K562 (cell line): Measurements from ENCODE around the gene TTC39A. TPM values are rescaled to one million over a fixed set of nuclear protein-coding genes. Genes with fewer than 3 reads are reported as not detected.

Source experiments
- ATAC-seq: fragments of 200-7000 bp; cut with Tn5 transposase; 3 replicates; pipeline ENCODE4 v1.9.1; 2020; ENCODE audit warnings: moderate library complexity
- BruUV-seq: library from RNA; stranded (reverse); fragments of 400-500 nt; replicated peaks from 2 replicates; lab custom pipeline; 2021; lab: Mats Ljungman, UMichigan
- CTCF ChIA-PET: fragments of 300-600 bp; formaldehyde crosslinking; extraction: SDS; loops from one replicate; lab custom pipeline; 2021; ENCODE audit warnings: low intra/inter-chr PET ratio; lab: Yijun Ruan, JAX
- POLR2A ChIA-PET: fragments of 300-600, 350-650 bp; sonication (Branson Sonifier 250); formaldehyde crosslinking; extraction: SDS; loops from one replicate; lab custom pipeline; 2021; ENCODE audit warnings: antibody characterized with exemption, inconsistent platforms; lab: Yijun Ruan, JAX
- DNase-seq, 4 experiments: peaks; one replicate each; pipeline versions ENCODE4 v3.0.0 to v3.0.0-alpha.2; 2011 to 2018; ENCODE audit warnings: low spot score in 3 of 4, mixed read lengths in 3 of 4; ENCODE audit errors: extremely low read depth in 1 of 4
- FAIRE-seq: peaks from 2 replicates; lab custom pipeline; 2011; peaks lifted over from hg19 to GRCh38; lab: Jason Lieb, UNC
- H2AFZ ChIP-seq: 2 replicates; pipeline ENCODE4 v1.6.0; 2011; ENCODE audit warnings: low read depth, low read length, control low read depth, inconsistent platforms
- H3K27ac ChIP-seq: fragments of 200-600 bp; 3 replicates; pipeline ENCODE4 v1.8.0; 2011; ENCODE audit warnings: low read depth, mild to moderate bottlenecking, control low read depth, inconsistent platforms, low read length, moderate library complexity, mixed read lengths; ENCODE audit errors: extremely low read depth
- H3K27me3 ChIP-seq, 2 experiments: fragments of 300-600 bp in 1 of 2; 2 replicates in 1 of 2; 3 replicates in 1 of 2; pipeline versions ENCODE4 v1.6.0 to v1.8.0; 2011; ENCODE audit warnings: inconsistent platforms in 2 of 2, low read length in 2 of 2, mild to moderate bottlenecking in 1 of 2, mixed read lengths in 1 of 2, moderate library complexity in 1 of 2; ENCODE audit not compliant: control insufficient read depth in 2 of 2, insufficient read depth in 2 of 2
- H3K36me3 ChIP-seq: fragments of 300-600 bp; 3 replicates; pipeline ENCODE4 v1.8.0; 2011; ENCODE audit warnings: mild to moderate bottlenecking, low read length, inconsistent platforms; ENCODE audit not compliant: control insufficient read depth, insufficient read depth
- H3K4me1 ChIP-seq, 2 experiments: fragments of 200-600 bp in 1 of 2; replicated peaks in 1 of 2; 2 replicates in 1 of 2; 3 replicates in 1 of 2; pipeline versions ENCODE4 v1.5.1 to v1.8.0; 2011; ENCODE audit warnings: inconsistent platforms in 2 of 2, low read length in 2 of 2, mild to moderate bottlenecking in 1 of 2, mixed read lengths in 1 of 2, moderate library complexity in 1 of 2; ENCODE audit not compliant: control insufficient read depth in 2 of 2, insufficient read depth in 2 of 2
- H3K4me2 ChIP-seq: 2 replicates; pipeline ENCODE4 v1.6.1; 2011; ENCODE audit warnings: low read length, control low read depth, inconsistent platforms, mixed read lengths; ENCODE audit not compliant: insufficient read depth
- H3K4me3 ChIP-seq: fragments of 200-600 bp; sonication (generic), shearing (Covaris generic); 2 replicates; pipeline ENCODE4 v1.5.1; 2016; ENCODE audit warnings: control low read depth, inconsistent platforms
- H3K79me2 ChIP-seq: fragments of 200-600 bp; 3 replicates; pipeline ENCODE4 v1.8.0; 2011; ENCODE audit warnings: low read length, inconsistent platforms; ENCODE audit not compliant: control insufficient read depth, insufficient read depth
- H3K9ac ChIP-seq, 2 experiments: 2 replicates each; pipeline versions ENCODE4 v1.6.0 to v1.6.1; 2011; ENCODE audit warnings: low read depth in 2 of 2, low read length in 2 of 2, control low read depth in 1 of 2, inconsistent platforms in 1 of 2, mild to moderate bottlenecking in 1 of 2, mixed read lengths in 1 of 2; ENCODE audit not compliant: insufficient read depth in 1 of 2
- H3K9me1 ChIP-seq: one replicate; pipeline ENCODE4 v1.6.0; 2011; ENCODE audit warnings: inconsistent platforms, mild to moderate bottlenecking, low read length, moderate library complexity; ENCODE audit not compliant: control insufficient read depth, insufficient read depth
- H3K9me3 ChIP-seq: replicated peaks from 2 replicates; pipeline ENCODE4 v1.5.1; 2011; ENCODE audit warnings: low read depth, low read length, inconsistent platforms; ENCODE audit not compliant: control insufficient read depth, insufficient read depth
- H4K20me1 ChIP-seq: replicated peaks from 2 replicates; pipeline ENCODE4 v1.6.1; 2011; ENCODE audit warnings: low read length, inconsistent platforms, mixed read lengths; ENCODE audit not compliant: control insufficient read depth, insufficient read depth
- FOXK1 ChIP-seq: sonication (generic); formaldehyde crosslinking; IDR thresholded peaks from 2 replicates; pipeline ENCODE4 v1.8.0; 2022; ENCODE audit warnings: missing genetic modification reagents, mild to moderate bottlenecking, borderline replicate concordance
- KDM4B ChIP-seq, 2 experiments: fragments of 450-650 bp in 1 of 2; sonication (generic) in 1 of 2; IDR thresholded peaks; 2 replicates each; pipeline ENCODE4 v1.6.1; 2016 to 2017; ENCODE audit warnings: borderline replicate concordance in 2 of 2, antibody characterized with exemption in 1 of 2, low read depth in 1 of 2, mild to moderate bottlenecking in 1 of 2
- POLR3G ChIP-seq: IDR thresholded peaks from 2 replicates; pipeline ENCODE4 v1.6.1; 2011; ENCODE audit not compliant: insufficient read length, insufficient replicate concordance; ENCODE audit errors: extremely low read depth
- PRMT5 ChIP-seq: sonication (generic); formaldehyde crosslinking; IDR thresholded peaks from 2 replicates; pipeline ENCODE4 v1.5.0; 2020; ENCODE audit warnings: missing genetic modification reagents
- RB1 ChIP-seq: fragments of 450-650 bp; IDR thresholded peaks from 2 replicates; pipeline ENCODE4 v1.6.1; 2017; ENCODE audit warnings: low read depth, mild to moderate bottlenecking
- RBM34 ChIP-seq: fragments of 200-400 bp; formaldehyde crosslinking; IDR thresholded peaks from 2 replicates; pipeline ENCODE4 v1.6.1; 2018; ENCODE audit warnings: low read length, borderline replicate concordance; ENCODE audit not compliant: insufficient read depth
- SAP30 ChIP-seq: fragments of 200-600 bp; sonication (generic); IDR thresholded peaks from 2 replicates; pipeline ENCODE4 v1.6.1; 2012; ENCODE audit warnings: borderline replicate concordance, low read depth, mild to moderate bottlenecking, moderate library complexity, low read length, control low read depth, inconsistent platforms; ENCODE audit not compliant: insufficient read depth, poor library complexity, severe bottlenecking
- SPI1 ChIP-seq: IDR thresholded peaks from 2 replicates; pipeline ENCODE4 v1.6.1; 2011; ENCODE audit warnings: low read depth, low read length, control low read depth, borderline replicate concordance
- ZNF124 ChIP-seq: sonication (generic); formaldehyde crosslinking; IDR thresholded peaks from 2 replicates; pipeline ENCODE4 v1.8.1; 2022; ENCODE audit warnings: missing genetic modification reagents
- ZNF551 ChIP-seq: fragments of 250-450 bp; sonication (Bioruptor Pico); IDR thresholded peaks from 2 replicates; pipeline ENCODE4 v1.5.0; 2021; ENCODE audit warnings: mild to moderate bottlenecking, moderate library complexity
- ZNF77 ChIP-seq: fragments of 250-450 bp; sonication (Bioruptor Pico); IDR thresholded peaks from 2 replicates; pipeline ENCODE4 v1.5.0; 2020
- WGBS: fragments of 100-300 bp; shearing (Covaris generic); methylation state at CpG from one replicate; pipeline ENCODE4 v1.1.6; 2016; ENCODE audit warnings: low coverage, mixed read lengths; ENCODE audit not compliant: insufficient coverage; ENCODE audit errors: missing lambda C conversion rate; 5-methylcytosine and 5-hydroxymethylcytosine counted together
- in situ Hi-C: fragments of 300-500 bp; cut with MboI; formaldehyde crosslinking; loops from 4 replicates; pipeline ENCODE4 v1.15.0; 2018; ENCODE audit warnings: inconsistent platforms, mixed read lengths
- intact Hi-C: fragments of 100-400 bp; cut with micrococcal nuclease; formaldehyde crosslinking; loops from 2 replicates; pipeline ENCODE4 v1.14.2; 2022
- polyA plus RNA-seq, 8 experiments: library from polyadenylated mRNA; depleted of rRNA in 4 of 8; stranded (reverse) in 5 of 8; unstranded in 3 of 8; fragments of >200 nt; fragmentation: Nextera tagmentation in 2 of 8; fragmentation: Illumina TruSeq in 1 of 8; extraction: Ambion mirVana in 2 of 8; extraction: Trizol in 1 of 8; gene quantifications; 2 replicates each; pipeline versions ENCODE4 v1.2.1 to v1.2.3, GENCODE V29; 2011 to 2014; ENCODE audit warnings: inconsistent platforms in 1 of 8, missing spikeins in 1 of 8
- total RNA-seq, 7 experiments: library from RNA; depleted of rRNA in 6 of 7; stranded (reverse); fragments of >200 nt in 6 of 7; fragmentation: Illumina TruSeq in 2 of 7; extraction: Trizol in 2 of 7; gene quantifications; 2 replicates each; pipeline versions ENCODE4 v1.2.1 to v1.2.3, GENCODE V29; 2011 to 2021; ENCODE audit warnings: low replicate concordance in 1 of 7
- TF ChIP-seq, protein P1 (sequence below): fragments of 250-450 bp; sonication (Bioruptor Pico); IDR thresholded peaks from 2 replicates; pipeline ENCODE4 v1.8.0; 2021; ENCODE audit warnings: moderate library complexity, mild to moderate bottlenecking, inconsistent platforms
- TF ChIP-seq, protein P2 (sequence below): fragments of 250-450 bp; sonication (Bioruptor Pico); IDR thresholded peaks from 2 replicates; pipeline ENCODE4 v1.4.0; 2020; ENCODE audit warnings: mild to moderate bottlenecking
- TF ChIP-seq, protein P3 (sequence below): IDR thresholded peaks from 3 replicates; pipeline ENCODE4 v1.6.1; 2011; ENCODE audit warnings: borderline replicate concordance, mild to moderate bottlenecking, moderate library complexity; ENCODE audit not compliant: insufficient read length; ENCODE audit errors: extremely low read depth

The TTC39A gene
- total and polyA plus RNA-seq, 9 of the 15 experiments (the other 6 are each of a cell fraction or from before 2014, with no cell fraction given): 0.18 to 0.82 (median 0.35) TPM

- TF ChIP-seq, protein P1, sequence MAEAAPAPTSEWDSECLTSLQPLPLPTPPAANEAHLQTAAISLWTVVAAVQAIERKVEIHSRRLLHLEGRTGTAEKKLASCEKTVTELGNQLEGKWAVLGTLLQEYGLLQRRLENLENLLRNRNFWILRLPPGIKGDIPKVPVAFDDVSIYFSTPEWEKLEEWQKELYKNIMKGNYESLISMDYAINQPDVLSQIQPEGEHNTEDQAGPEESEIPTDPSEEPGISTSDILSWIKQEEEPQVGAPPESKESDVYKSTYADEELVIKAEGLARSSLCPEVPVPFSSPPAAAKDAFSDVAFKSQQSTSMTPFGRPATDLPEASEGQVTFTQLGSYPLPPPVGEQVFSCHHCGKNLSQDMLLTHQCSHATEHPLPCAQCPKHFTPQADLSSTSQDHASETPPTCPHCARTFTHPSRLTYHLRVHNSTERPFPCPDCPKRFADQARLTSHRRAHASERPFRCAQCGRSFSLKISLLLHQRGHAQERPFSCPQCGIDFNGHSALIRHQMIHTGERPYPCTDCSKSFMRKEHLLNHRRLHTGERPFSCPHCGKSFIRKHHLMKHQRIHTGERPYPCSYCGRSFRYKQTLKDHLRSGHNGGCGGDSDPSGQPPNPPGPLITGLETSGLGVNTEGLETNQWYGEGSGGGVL (CRISPR knock-in tag): no peak
- no peak for TF ChIP-seq SPI1
- TF ChIP-seq ZNF77 (CRISPR knock-in tag): no peak
- no peak for TF ChIP-seq RB1
- TF ChIP-seq ZNF124 (CRISPR knock-in tag): no peak
Measured at GRCh38 chr1:51288578-51288977, 41.8 kb downstream of the TTC39A start (continued).

DNA sequence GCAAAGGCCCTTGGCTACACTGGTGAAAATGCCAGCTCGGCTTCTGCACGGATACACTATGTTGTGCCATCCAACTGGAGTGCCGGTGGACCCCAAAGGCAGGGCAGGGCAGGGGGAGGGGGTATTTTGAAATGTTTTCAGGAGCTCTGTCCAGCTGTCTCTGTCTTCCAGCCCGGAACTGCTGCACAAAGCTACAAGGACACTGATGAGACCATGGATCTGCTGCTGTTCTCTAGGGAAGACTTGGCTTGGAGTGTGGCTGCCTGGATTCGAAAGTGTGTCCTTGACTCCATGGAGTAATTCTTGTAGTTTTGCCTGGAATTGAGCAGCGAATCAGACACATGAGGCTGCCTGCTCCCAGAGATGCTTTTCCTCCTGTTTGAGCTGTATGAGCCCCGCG is 42.4 kb downstream of the TTC39A start:
- BruUV-seq: no TSS peak
- in situ Hi-C loops: no loop called here
- no peak overlapping the region for H3K4me2 ChIP-seq
- TF ChIP-seq ZNF551 (CRISPR knock-in tag): no peak
- TF ChIP-seq POLR3G: no peak
- no peak for TF ChIP-seq PRMT5 (CRISPR knock-in tag)
- TF ChIP-seq, protein P2, sequence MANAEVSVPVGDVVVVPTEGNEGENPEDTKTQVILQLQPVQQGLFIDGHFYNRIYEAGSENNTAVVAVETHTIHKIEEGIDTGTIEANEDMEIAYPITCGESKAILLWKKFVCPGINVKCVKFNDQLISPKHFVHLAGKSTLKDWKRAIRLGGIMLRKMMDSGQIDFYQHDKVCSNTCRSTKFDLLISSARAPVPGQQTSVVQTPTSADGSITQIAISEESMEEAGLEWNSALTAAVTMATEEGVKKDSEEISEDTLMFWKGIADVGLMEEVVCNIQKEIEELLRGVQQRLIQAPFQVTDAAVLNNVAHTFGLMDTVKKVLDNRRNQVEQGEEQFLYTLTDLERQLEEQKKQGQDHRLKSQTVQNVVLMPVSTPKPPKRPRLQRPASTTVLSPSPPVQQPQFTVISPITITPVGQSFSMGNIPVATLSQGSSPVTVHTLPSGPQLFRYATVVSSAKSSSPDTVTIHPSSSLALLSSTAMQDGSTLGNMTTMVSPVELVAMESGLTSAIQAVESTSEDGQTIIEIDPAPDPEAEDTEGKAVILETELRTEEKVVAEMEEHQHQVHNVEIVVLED (CRISPR knock-in tag): no peak
- TF ChIP-seq SAP30: no peak
- TF ChIP-seq RBM34: no peak
- TF ChIP-seq FOXK1 (CRISPR knock-in tag): no peak
- TF ChIP-seq, protein P3, sequence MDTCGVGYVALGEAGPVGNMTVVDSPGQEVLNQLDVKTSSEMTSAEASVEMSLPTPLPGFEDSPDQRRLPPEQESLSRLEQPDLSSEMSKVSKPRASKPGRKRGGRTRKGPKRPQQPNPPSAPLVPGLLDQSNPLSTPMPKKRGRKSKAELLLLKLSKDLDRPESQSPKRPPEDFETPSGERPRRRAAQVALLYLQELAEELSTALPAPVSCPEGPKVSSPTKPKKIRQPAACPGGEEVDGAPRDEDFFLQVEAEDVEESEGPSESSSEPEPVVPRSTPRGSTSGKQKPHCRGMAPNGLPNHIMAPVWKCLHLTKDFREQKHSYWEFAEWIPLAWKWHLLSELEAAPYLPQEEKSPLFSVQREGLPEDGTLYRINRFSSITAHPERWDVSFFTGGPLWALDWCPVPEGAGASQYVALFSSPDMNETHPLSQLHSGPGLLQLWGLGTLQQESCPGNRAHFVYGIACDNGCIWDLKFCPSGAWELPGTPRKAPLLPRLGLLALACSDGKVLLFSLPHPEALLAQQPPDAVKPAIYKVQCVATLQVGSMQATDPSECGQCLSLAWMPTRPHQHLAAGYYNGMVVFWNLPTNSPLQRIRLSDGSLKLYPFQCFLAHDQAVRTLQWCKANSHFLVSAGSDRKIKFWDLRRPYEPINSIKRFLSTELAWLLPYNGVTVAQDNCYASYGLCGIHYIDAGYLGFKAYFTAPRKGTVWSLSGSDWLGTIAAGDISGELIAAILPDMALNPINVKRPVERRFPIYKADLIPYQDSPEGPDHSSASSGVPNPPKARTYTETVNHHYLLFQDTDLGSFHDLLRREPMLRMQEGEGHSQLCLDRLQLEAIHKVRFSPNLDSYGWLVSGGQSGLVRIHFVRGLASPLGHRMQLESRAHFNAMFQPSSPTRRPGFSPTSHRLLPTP: no peak
- TF ChIP-seq KDM4B (IDR thresholded peaks at IDR 0.05; ENCODE audit: borderline replicate concordance in 2 of 2, low read depth in 1 of 2): no peak

More for the DNA sequence above, 42.4 kb downstream of the TTC39A start:
- Histone ChIP-seq H3K9ac (no peak overlapping the region), H3K27ac (no peak overlapping the region), H3K36me3 (no peaks in the 10 kb centered on the region), H3K27me3 (no peaks in the 10 kb centered on the region), H2AFZ (no peak overlapping the region), H3K9me1 (no peaks in the 10 kb centered on the region), H3K4me1 (peaks cover 19 to 23% of the 10 kb centered on the region in 2 experiments; a peak in 4 of 5 replicates), H4K20me1 (no peaks in the 10 kb centered on the region; the same call in 1 of the 2 replicates), H3K79me2 (no peaks in the 10 kb centered on the region), H3K4me3 (no peak overlapping the region), H3K9me3 (no peaks in the 10 kb centered on the region)
- DNase-seq (no peak), ATAC-seq (no peak), FAIRE-seq (no peak)
- ChIA-PET POLR2A (interaction anchor here (0.5 to 0.6 kb wide), 2 partner anchors 16 to 106 kb away, joined by 3 to 5 read pairs; no protein-coding TSS in a partner anchor), CTCF (no interaction called here)
- intact Hi-C loops: loop anchor here (10.0 kb wide), 1 partner anchor 923 kb away; no protein-coding TSS in a partner anchor
- WGBS: 52% methylated on average over 8 of the region's 8 CpGs
